ENCODE results near the gene HTN3. TPM values are rescaled to one million over a fixed set of nuclear protein-coding genes. Genes with fewer than 3 reads are reported as not detected.
"Not testable (repeated sequence)": the region's sequence is repeated elsewhere in the genome, so short reads cannot be mapped to it uniquely, and the experiment has no call there.

HTN3 gene
- total RNA-seq, 1 experiment from 2014 or later: not detected

DNA sequence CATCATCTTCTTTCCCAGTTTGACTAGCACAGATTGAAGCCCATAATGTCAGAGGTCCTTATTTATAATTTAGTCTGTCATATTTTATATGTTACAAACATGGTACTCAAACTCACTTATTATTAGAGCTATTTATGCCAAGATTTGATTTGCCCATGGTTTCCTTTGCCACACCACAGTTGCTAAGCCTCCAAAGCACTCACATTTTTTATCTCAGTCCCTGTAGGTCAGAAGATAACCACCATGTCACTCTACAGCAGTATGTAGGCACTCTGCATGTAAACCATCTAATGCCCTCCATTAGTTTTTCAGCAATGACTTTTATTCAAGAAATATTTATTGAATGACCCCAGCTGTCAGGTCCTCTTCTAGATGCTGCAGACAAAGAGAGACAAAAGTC lies 25.8 kb upstream of the HTN3 start:
- H3K36me3 ChIP-seq (ENCODE audit: insufficient read depth, low read length): no peaks in the 10 kb centered on the region
- H3K27me3 ChIP-seq (ENCODE audit: low read length): no peaks in the 10 kb centered on the region
- DNase-seq: no peak
- H3K9me2 ChIP-seq (replicated peaks; ENCODE audit: insufficient read depth, low read length): no peaks in the 10 kb centered on the region
- H2AFZ ChIP-seq (ENCODE audit: low read length): no peak overlapping the region
- no peaks in the 10 kb centered on the region for H3K4me1 ChIP-seq (ENCODE audit: low read length)
- H3K9me3 ChIP-seq (ENCODE audit: low read length): no peaks in the 10 kb centered on the region
- H4K20me1 ChIP-seq (ENCODE audit: insufficient read depth, low read depth, low read length): no peaks in the 10 kb centered on the region
- no peak overlapping the region for H3K4me3 ChIP-seq (ENCODE audit: low read length)
- no peak overlapping the region for H3K27ac ChIP-seq (ENCODE audit: low read length)
- no peaks in the 10 kb centered on the region for H3K79me2 ChIP-seq (ENCODE audit: low read length)
- H3K4me2 ChIP-seq (ENCODE audit: low read depth, low read length, poor library complexity, severe bottlenecking): no peak overlapping the region
- H3K9ac ChIP-seq (ENCODE audit: low read length): no peak overlapping the region

DNA sequence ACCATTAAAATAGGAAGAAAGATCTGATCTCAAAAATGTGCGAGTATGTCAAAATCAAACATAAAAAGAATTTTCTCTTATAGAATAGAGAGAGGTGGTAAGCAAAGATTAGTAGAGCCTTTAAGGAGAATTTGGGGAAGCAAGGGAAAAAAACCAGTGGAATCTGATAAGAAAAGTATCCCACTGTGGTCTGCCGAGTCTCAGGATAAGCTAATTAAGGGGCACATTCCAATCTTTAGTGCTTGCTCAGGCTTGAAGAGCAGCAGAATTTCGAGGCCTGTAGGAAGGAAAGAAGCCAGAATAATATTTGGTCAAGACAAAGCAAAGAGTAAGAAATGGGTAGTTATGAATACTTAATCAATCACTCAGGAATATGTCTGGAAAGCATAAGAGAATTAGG lies 19.5 kb upstream of the HTN3 start:
- H3K36me3 ChIP-seq (ENCODE audit: insufficient read depth, low read length): no peaks in the 10 kb centered on the region
- no peak overlapping the region for H3K4me2 ChIP-seq (ENCODE audit: low read depth, low read length, poor library complexity, severe bottlenecking)
- no peaks in the 10 kb centered on the region for H3K27me3 ChIP-seq (ENCODE audit: low read length)
- no peak overlapping the region for H3K4me3 ChIP-seq (ENCODE audit: low read length)
- H3K27ac ChIP-seq (ENCODE audit: low read length): no peak overlapping the region
- no peak overlapping the region for H2AFZ ChIP-seq (ENCODE audit: low read length)
- no peak for DNase-seq
- H3K79me2 ChIP-seq (ENCODE audit: low read length): no peaks in the 10 kb centered on the region
- H4K20me1 ChIP-seq (ENCODE audit: insufficient read depth, low read depth, low read length): no peaks in the 10 kb centered on the region
- no peaks in the 10 kb centered on the region; the same call in 1 of the 2 replicates for H3K9me3 ChIP-seq (ENCODE audit: low read length)
- H3K9ac ChIP-seq (ENCODE audit: low read length): no peak overlapping the region
- H3K4me1 ChIP-seq (ENCODE audit: low read length): no peaks in the 10 kb centered on the region
- no peaks in the 10 kb centered on the region for H3K9me2 ChIP-seq (replicated peaks; ENCODE audit: insufficient read depth, low read length)

DNA sequence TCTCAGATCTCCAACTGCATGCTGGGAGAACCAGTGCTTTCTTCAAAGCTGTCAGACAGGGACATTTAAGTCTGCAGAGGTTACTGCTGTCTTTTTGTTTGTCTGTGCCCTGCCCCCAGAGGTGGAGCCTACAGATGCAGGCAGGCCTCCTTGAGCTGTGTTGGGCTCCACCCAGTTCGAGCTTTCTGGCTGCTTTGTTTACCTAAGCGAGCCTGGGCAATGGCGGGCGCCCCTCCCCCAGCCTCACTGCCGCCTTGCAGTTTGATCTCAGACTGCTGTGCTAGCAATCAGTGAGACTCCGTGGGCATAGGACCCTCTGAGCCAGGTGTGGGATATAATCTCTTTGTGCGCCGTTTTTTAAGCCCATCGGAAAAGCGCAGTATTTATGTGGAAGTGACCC lies 9.3 kb upstream of the HTN3 start:
- not testable (repeated sequence) for DNase-seq; H3K4me1 ChIP-seq (ENCODE audit: low read length)

DNA sequence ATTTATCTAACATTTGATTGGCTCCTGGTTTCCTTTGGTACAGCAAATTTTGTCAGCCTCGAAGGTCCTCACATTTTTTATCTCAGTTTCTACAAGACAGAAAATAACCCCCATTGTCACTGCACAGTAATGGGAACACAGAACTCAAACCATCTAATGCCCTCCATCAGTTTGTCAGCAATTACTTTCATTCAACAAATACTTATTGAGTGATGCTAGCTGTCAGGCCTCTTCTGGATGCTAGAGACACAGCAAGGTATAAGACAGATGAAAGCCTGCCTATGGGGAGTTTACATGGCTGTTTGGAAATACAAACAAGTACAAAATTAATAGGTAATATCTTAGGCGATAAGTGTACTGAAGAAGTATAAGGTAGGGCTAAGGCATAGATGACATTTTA lies 5.0 kb upstream of the HTN3 start:
- no peaks in the 10 kb centered on the region for H3K4me1 ChIP-seq (ENCODE audit: low read length)
- no peaks in the 10 kb centered on the region for H3K9me3 ChIP-seq (ENCODE audit: low read length)
- H3K9me2 ChIP-seq (replicated peaks; ENCODE audit: insufficient read depth, low read length): no peaks in the 10 kb centered on the region
- H3K27ac ChIP-seq (ENCODE audit: low read length): no peak overlapping the region
- no peaks in the 10 kb centered on the region for H3K36me3 ChIP-seq (ENCODE audit: insufficient read depth, low read length)
- H3K4me2 ChIP-seq (ENCODE audit: low read depth, low read length, poor library complexity, severe bottlenecking): no peak overlapping the region
- no peaks in the 10 kb centered on the region for H4K20me1 ChIP-seq (ENCODE audit: insufficient read depth, low read depth, low read length)
- H3K4me3 ChIP-seq (ENCODE audit: low read length): no peak overlapping the region
- H3K79me2 ChIP-seq (ENCODE audit: low read length): no peaks in the 10 kb centered on the region
- no peaks in the 10 kb centered on the region for H3K27me3 ChIP-seq (ENCODE audit: low read length)
- no peak for DNase-seq
- H2AFZ ChIP-seq (ENCODE audit: low read length): no peak overlapping the region
- H3K9ac ChIP-seq (ENCODE audit: low read length): no peak overlapping the region

More for the DNA sequence above, 9.3 kb upstream of the HTN3 start:
- H3K9ac ChIP-seq (ENCODE audit: low read length); H3K27ac ChIP-seq (ENCODE audit: low read length); H3K4me2 ChIP-seq (ENCODE audit: low read depth, low read length, poor library complexity, severe bottlenecking); H3K9me3 ChIP-seq (ENCODE audit: low read length); H3K27me3 ChIP-seq (ENCODE audit: low read length); H4K20me1 ChIP-seq (ENCODE audit: insufficient read depth, low read depth, low read length); H2AFZ ChIP-seq (ENCODE audit: low read length); H3K79me2 ChIP-seq (ENCODE audit: low read length); H3K9me2 ChIP-seq (replicated peaks; ENCODE audit: insufficient read depth, low read length); H3K4me3 ChIP-seq (ENCODE audit: low read length); H3K36me3 ChIP-seq (ENCODE audit: insufficient read depth, low read length): not testable (repeated sequence)

DNA sequence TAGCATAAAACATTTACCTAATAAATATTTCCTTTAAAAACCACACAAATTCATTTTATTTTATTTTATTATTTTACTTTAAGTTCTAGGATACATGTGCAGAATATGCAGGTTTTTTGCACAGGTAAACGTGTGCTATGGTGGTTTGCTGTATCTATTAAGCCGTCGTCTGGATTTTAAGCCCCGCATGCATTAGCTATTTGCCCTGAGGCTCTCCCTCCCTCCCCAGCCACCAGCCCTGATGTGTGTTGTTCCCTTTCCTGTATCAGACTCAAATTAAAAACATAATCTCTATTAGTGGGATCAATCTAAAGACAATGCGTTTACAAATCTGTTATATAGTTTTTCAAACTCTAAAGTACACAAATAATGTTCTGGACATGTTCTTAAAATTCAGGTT lies 1.2 kb upstream of the HTN3 start:
- Histone ChIP-seq H3K36me3 (ENCODE audit: insufficient read depth, low read length) (no peaks in the 10 kb centered on the region), H3K4me3 (ENCODE audit: low read length) (no peak overlapping the region), H3K9me3 (ENCODE audit: low read length) (no peaks in the 10 kb centered on the region), H3K27ac (ENCODE audit: low read length) (no peak overlapping the region), H3K79me2 (ENCODE audit: low read length) (no peaks in the 10 kb centered on the region), H3K4me2 (ENCODE audit: low read depth, low read length, poor library complexity, severe bottlenecking) (no peak overlapping the region), H3K4me1 (ENCODE audit: low read length) (no peaks in the 10 kb centered on the region), H3K27me3 (ENCODE audit: low read length) (no peaks in the 10 kb centered on the region), H4K20me1 (ENCODE audit: insufficient read depth, low read depth, low read length) (no peaks in the 10 kb centered on the region), H3K9me2 (replicated peaks; ENCODE audit: insufficient read depth, low read length) (no peaks in the 10 kb centered on the region), H3K9ac (ENCODE audit: low read length) (no peak overlapping the region), H2AFZ (ENCODE audit: low read length) (no peak overlapping the region)
- DNase-seq: no peak

DNA sequence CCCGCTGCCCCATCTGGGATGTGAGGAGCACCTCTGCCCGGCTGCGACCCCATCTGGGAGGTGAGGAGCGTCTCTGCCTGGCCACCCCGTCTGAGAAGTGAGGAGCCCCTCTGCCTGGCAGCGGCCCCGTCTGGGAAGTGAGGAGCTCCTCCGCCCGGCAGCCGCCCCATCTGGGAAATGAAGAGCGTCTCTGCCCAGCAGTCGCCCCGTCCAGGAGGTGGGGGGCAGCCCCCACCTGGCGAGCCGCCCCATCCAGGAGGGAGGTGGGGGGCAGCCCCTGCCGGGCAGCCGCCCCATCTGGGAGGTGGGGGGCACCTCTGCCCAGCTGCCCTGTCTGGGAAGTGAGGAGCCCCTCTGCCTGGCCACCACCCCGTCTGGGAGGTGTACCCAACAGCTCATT lies 9.3 kb downstream of the HTN3 start:
- not testable (repeated sequence) for H3K4me2 ChIP-seq (ENCODE audit: low read depth, low read length, poor library complexity, severe bottlenecking); H3K27ac ChIP-seq (ENCODE audit: low read length); H4K20me1 ChIP-seq (ENCODE audit: insufficient read depth, low read depth, low read length); H2AFZ ChIP-seq (ENCODE audit: low read length); H3K9ac ChIP-seq (ENCODE audit: low read length); H3K36me3 ChIP-seq (ENCODE audit: insufficient read depth, low read length); H3K4me1 ChIP-seq (ENCODE audit: low read length); H3K4me3 ChIP-seq (ENCODE audit: low read length); H3K27me3 ChIP-seq (ENCODE audit: low read length); H3K79me2 ChIP-seq (ENCODE audit: low read length); DNase-seq; H3K9me2 ChIP-seq (replicated peaks; ENCODE audit: insufficient read depth, low read length); H3K9me3 ChIP-seq (ENCODE audit: low read length)

DNA sequence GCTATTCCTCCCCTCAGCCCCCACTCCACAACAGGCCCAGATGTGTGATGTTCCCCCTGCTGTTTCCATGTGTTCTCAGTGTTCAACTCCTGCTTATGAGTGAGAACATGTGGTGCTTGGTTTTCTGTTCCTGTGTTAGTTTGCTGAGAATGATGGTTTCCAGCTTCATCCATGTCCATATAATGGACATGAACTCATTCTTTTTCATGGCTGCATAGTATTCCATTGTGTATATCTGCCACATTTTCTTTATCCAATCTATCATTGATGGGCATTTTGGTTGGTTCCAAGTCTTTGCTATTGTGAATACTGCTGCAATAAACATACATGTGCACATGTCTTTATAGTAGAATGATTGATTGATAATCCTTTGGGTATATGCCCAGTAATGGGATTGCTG lies 11.7 kb downstream of the HTN3 start:
- not testable (repeated sequence) for H2AFZ ChIP-seq (ENCODE audit: low read length); H3K9ac ChIP-seq (ENCODE audit: low read length); H3K4me1 ChIP-seq (ENCODE audit: low read length); H3K9me3 ChIP-seq (ENCODE audit: low read length); DNase-seq; H3K27ac ChIP-seq (ENCODE audit: low read length); H3K9me2 ChIP-seq (replicated peaks; ENCODE audit: insufficient read depth, low read length); H3K27me3 ChIP-seq (ENCODE audit: low read length); H3K4me2 ChIP-seq (ENCODE audit: low read depth, low read length, poor library complexity, severe bottlenecking); H3K36me3 ChIP-seq (ENCODE audit: insufficient read depth, low read length); H3K79me2 ChIP-seq (ENCODE audit: low read length); H3K4me3 ChIP-seq (ENCODE audit: low read length); H4K20me1 ChIP-seq (ENCODE audit: insufficient read depth, low read depth, low read length)

DNA sequence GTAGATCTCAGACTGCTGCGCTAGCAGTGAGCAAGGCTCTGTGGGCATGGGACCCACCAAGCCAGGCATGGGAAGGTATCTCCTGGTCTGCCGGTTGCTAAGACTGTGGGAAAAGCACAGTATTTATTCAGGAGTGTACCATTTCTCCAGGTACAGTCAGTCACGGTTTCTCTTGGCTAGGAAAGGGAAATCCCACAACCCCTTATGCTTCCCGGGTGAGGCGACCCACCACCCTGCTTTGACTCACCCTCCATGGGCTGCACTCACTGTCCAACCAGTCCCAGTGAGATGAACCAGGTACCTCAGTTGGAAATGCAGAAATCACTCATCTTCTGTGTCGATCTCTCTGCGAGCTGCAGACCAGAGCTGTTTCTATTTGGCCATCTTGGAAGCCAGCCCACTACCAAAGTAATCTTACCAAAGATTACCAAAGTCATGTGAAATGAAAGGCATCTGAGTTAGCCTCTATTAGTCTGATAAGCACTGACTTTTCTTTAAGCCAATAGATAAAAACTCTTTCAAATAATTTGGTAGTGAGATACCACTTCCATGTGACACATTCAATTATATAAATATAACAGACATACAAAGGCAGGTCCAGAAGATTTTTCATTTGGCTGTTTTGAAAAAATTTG lies 13.5 kb downstream of the HTN3 start:
- no peak overlapping the region for H3K4me2 ChIP-seq (ENCODE audit: low read depth, low read length, poor library complexity, severe bottlenecking)
- no peaks in the 10 kb centered on the region for H3K36me3 ChIP-seq (ENCODE audit: insufficient read depth, low read length)
- H3K9me3 ChIP-seq (ENCODE audit: low read length): no peaks in the 10 kb centered on the region
- H3K79me2 ChIP-seq (ENCODE audit: low read length): no peaks in the 10 kb centered on the region
- no peaks in the 10 kb centered on the region for H3K4me1 ChIP-seq (ENCODE audit: low read length)
- no peaks in the 10 kb centered on the region for H3K27me3 ChIP-seq (ENCODE audit: low read length)
- no peak overlapping the region for H2AFZ ChIP-seq (ENCODE audit: low read length)
- H4K20me1 ChIP-seq (ENCODE audit: insufficient read depth, low read depth, low read length): no peaks in the 10 kb centered on the region
- H3K9ac ChIP-seq (ENCODE audit: low read length): no peak overlapping the region
- H3K9me2 ChIP-seq (replicated peaks; ENCODE audit: insufficient read depth, low read length): no peaks in the 10 kb centered on the region
- no peak for DNase-seq
- no peak overlapping the region for H3K27ac ChIP-seq (ENCODE audit: low read length)
- no peak overlapping the region for H3K4me3 ChIP-seq (ENCODE audit: low read length)

DNA sequence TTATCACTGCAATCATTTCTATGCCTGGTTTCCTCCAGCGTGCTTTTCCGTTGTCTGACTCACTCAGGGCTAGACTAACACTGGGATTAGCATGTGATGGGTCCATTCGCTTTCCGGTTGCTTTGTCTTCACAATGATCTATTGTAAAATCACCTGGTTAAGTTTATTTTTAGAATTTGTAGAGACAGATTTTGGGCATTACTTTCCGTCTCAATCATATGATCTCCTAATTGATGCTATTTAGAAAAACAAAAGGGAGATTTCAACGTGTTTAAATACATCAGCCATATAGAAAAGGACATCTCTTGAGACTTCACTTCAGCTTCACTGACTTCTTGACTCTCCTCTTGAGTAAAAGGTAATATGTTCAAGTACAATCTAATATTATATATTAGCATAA lies 21.9 kb downstream of the HTN3 start, which contains the start of gene HTN1:
HTN1 (plus strand) TSS at position 301 of the 400 bp plus-strand sequence. CDS start 2,639 bp downstream, outside the sequence.
- H3K4me3 ChIP-seq (ENCODE audit: low read length); H3K4me1 ChIP-seq (ENCODE audit: low read length); H3K79me2 ChIP-seq (ENCODE audit: low read length); H3K36me3 ChIP-seq (ENCODE audit: insufficient read depth, low read length); H3K27ac ChIP-seq (ENCODE audit: low read length); DNase-seq; H3K9ac ChIP-seq (ENCODE audit: low read length); H3K9me2 ChIP-seq (replicated peaks; ENCODE audit: insufficient read depth, low read length); H3K4me2 ChIP-seq (ENCODE audit: low read depth, low read length, poor library complexity, severe bottlenecking); H3K9me3 ChIP-seq (ENCODE audit: low read length); H2AFZ ChIP-seq (ENCODE audit: low read length); H3K27me3 ChIP-seq (ENCODE audit: low read length); H4K20me1 ChIP-seq (ENCODE audit: insufficient read depth, low read depth, low read length): not testable (repeated sequence)

All from Karpas-422 (cell line).